GM12875 (cell line): ENCODE data around the gene CDC25B.

ENCODE experiments used
- H3K4me3 ChIP-seq: one replicate; pipeline ENCODE4 v1.5.1; 2011; ENCODE audit warnings: low read depth, low read length, control low read depth
- TF ChIP-seq, protein P1 (sequence below): IDR thresholded peaks from 2 replicates; pipeline ENCODE4 v1.5.1; 2011; ENCODE audit warnings: low read depth, mild to moderate bottlenecking, control low read depth, inconsistent platforms, low read length, moderate library complexity, borderline replicate concordance; ENCODE audit not compliant: insufficient read depth

CDC25B gene

GRCh38 chr20:3795511-3796468 is at the start of gene CDC25B:
TSS of gene CDC25B (plus strand) at chr20:3796310. CDS start at chr20:3796532, 222 bp downstream.
- H3K4me3 ChIP-seq = peak within 1 kb of the TSS; percentile 55
- TF ChIP-seq, protein P1, sequence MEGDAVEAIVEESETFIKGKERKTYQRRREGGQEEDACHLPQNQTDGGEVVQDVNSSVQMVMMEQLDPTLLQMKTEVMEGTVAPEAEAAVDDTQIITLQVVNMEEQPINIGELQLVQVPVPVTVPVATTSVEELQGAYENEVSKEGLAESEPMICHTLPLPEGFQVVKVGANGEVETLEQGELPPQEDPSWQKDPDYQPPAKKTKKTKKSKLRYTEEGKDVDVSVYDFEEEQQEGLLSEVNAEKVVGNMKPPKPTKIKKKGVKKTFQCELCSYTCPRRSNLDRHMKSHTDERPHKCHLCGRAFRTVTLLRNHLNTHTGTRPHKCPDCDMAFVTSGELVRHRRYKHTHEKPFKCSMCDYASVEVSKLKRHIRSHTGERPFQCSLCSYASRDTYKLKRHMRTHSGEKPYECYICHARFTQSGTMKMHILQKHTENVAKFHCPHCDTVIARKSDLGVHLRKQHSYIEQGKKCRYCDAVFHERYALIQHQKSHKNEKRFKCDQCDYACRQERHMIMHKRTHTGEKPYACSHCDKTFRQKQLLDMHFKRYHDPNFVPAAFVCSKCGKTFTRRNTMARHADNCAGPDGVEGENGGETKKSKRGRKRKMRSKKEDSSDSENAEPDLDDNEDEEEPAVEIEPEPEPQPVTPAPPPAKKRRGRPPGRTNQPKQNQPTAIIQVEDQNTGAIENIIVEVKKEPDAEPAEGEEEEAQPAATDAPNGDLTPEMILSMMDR = peak; percentile 62

DNA sequence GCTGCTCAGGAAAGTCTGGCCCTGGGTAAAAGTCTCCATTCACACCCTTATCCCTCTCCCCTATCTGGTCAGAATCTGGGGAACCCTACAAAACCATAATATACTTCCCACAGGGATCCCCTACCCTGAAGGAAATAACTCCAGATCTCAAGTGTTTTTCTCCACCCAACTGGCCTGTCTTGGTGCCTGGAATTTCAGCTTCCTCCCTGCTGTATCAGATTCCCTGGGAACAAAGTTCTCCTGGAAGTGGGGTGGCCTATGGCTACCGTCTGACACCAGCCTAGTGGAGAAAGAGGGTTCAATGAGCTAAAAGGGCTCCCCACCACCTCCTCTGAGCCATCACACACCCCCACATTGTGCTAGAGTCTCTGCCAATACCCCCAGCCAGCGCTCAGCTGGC is 48.6 kb upstream of the CDC25B start:
- TF ChIP-seq, protein P1 = no peak

GRCh38 chr20:3748073-3748472 is 48.0 kb upstream of the CDC25B start:
- no peak overlapping the region for H3K4me3 ChIP-seq
- TF ChIP-seq, protein P1 = no peak

More for the DNA sequence above, 48.6 kb upstream of the CDC25B start:
- no peak overlapping the region for H3K4me3 ChIP-seq

- no peak overlapping the region for H3K4me3 ChIP-seq
- TF ChIP-seq, protein P1 = no peak
These were observed 46.9 kb upstream of the CDC25B start for GRCh38 chr20:3749087-3749688.

GRCh38 chr20:3749689-3750531 is 46.2 kb upstream of the CDC25B start:
- TF ChIP-seq, protein P1 = peak; percentile 89
- H3K4me3 ChIP-seq = no peak overlapping the region

- no peak overlapping the region for H3K4me3 ChIP-seq
- TF ChIP-seq, protein P1 = no peak
These were observed 44.8 kb upstream of the CDC25B start for GRCh38 chr20:3751305-3751674.
